K562 (cell line): Measurements from ENCODE around the gene MS4A2. TPM values are rescaled to one million over a fixed set of nuclear protein-coding genes. Genes with fewer than 3 reads are reported as not detected.

Experiments
- EP300 ChIP-seq: IDR thresholded peaks from 2 replicates; pipeline ENCODE4 v1.6.1; 2012; ENCODE audit warnings: low read length, improper control_type of control experiment
- NCOR1 ChIP-seq: fragments of 450-650 bp; IDR thresholded peaks from 2 replicates; pipeline ENCODE4 v1.6.1; 2016; ENCODE audit warnings: mild to moderate bottlenecking, moderate library complexity
- polyA plus RNA-seq, 8 experiments: library from polyadenylated mRNA; depleted of rRNA in 4 of 8; stranded (reverse) in 5 of 8; unstranded in 3 of 8; fragments of >200 nt; fragmentation: Nextera tagmentation in 2 of 8; fragmentation: Illumina TruSeq in 1 of 8; extraction: Ambion mirVana in 2 of 8; extraction: Trizol in 1 of 8; gene quantifications; 2 replicates each; pipeline versions ENCODE4 v1.2.1 to v1.2.3, GENCODE V29; 2011 to 2014; ENCODE audit warnings: inconsistent platforms in 1 of 8, missing spikeins in 1 of 8
- total RNA-seq, 7 experiments: library from RNA; depleted of rRNA in 6 of 7; stranded (reverse); fragments of >200 nt in 6 of 7; fragmentation: Illumina TruSeq in 2 of 7; extraction: Trizol in 2 of 7; gene quantifications; 2 replicates each; pipeline versions ENCODE4 v1.2.1 to v1.2.3, GENCODE V29; 2011 to 2021; ENCODE audit warnings: low replicate concordance in 1 of 7
- TF ChIP-seq, protein P1 (sequence below): fragments of 250-450 bp; sonication (Bioruptor Pico); IDR thresholded peaks from 2 replicates; pipeline ENCODE4 v1.4.0; 2020; ENCODE audit warnings: mild to moderate bottlenecking
- TF ChIP-seq, protein P2 (sequence below): fragments of 200-800 bp; sonication (Bioruptor generic); IDR thresholded peaks from 2 replicates; pipeline ENCODE4 v1.6.1; 2017; ENCODE audit warnings: missing genetic modification characterization, missing compliant biosample characterization
- TF ChIP-seq, protein P3 (sequence below): sonication (generic); IDR thresholded peaks from 2 replicates; pipeline ENCODE4 v1.6.1; 2016
- TF ChIP-seq, protein P4 (sequence below): sonication (generic); formaldehyde crosslinking; IDR thresholded peaks from 2 replicates; pipeline ENCODE4 v1.9.0; 2022; ENCODE audit warnings: mild to moderate bottlenecking, missing genetic modification reagents
- TF ChIP-seq, protein P5 (sequence below): sonication (generic); formaldehyde crosslinking; IDR thresholded peaks from 2 replicates; pipeline ENCODE4 v1.9.0; 2022; ENCODE audit warnings: mild to moderate bottlenecking, missing genetic modification reagents

Gene MS4A2
- total and polyA plus RNA-seq, 9 of the 15 experiments (the other 6 are each of a cell fraction or from before 2014, with no cell fraction given) = 0.06 to 5.7 (median 0.86) TPM

DNA sequence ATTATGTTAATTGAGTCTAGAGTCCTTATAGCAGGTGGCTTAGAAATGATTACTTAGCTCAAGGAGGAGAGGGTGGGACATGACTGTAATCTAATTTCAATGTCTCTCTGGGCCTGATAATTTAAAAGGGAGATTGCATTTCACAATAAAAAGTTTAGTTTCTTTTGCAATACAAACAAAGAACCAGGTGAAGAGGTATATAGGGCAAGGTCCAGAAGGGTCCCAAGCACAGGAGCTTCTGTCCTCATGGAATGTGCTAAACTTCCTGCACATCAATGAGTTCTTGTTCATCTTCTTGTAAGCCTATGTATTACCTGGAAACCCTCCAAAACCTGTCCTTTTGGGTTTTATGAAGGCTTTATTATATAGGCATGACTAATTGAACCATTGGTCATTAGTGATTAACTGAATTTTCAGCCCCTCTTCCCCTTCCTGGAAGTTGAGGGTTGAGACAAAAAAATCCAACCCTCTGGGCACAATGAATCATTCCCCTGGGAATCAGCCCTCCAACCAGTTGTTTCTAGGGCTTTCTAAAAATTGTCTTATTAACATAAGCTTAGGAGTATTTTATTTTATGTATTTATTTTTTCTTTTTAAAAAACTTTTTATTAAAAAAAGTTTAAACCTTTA, 37.6 kb downstream of the MS4A2 start (continued):
- TF ChIP-seq, protein P1, sequence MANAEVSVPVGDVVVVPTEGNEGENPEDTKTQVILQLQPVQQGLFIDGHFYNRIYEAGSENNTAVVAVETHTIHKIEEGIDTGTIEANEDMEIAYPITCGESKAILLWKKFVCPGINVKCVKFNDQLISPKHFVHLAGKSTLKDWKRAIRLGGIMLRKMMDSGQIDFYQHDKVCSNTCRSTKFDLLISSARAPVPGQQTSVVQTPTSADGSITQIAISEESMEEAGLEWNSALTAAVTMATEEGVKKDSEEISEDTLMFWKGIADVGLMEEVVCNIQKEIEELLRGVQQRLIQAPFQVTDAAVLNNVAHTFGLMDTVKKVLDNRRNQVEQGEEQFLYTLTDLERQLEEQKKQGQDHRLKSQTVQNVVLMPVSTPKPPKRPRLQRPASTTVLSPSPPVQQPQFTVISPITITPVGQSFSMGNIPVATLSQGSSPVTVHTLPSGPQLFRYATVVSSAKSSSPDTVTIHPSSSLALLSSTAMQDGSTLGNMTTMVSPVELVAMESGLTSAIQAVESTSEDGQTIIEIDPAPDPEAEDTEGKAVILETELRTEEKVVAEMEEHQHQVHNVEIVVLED (CRISPR knock-in tag) = no peak
- TF ChIP-seq, protein P2, sequence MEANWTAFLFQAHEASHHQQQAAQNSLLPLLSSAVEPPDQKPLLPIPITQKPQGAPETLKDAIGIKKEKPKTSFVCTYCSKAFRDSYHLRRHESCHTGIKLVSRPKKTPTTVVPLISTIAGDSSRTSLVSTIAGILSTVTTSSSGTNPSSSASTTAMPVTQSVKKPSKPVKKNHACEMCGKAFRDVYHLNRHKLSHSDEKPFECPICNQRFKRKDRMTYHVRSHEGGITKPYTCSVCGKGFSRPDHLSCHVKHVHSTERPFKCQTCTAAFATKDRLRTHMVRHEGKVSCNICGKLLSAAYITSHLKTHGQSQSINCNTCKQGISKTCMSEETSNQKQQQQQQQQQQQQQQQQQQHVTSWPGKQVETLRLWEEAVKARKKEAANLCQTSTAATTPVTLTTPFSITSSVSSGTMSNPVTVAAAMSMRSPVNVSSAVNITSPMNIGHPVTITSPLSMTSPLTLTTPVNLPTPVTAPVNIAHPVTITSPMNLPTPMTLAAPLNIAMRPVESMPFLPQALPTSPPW (CRISPR knock-in tag) = no peak
- TF ChIP-seq, protein P3, sequence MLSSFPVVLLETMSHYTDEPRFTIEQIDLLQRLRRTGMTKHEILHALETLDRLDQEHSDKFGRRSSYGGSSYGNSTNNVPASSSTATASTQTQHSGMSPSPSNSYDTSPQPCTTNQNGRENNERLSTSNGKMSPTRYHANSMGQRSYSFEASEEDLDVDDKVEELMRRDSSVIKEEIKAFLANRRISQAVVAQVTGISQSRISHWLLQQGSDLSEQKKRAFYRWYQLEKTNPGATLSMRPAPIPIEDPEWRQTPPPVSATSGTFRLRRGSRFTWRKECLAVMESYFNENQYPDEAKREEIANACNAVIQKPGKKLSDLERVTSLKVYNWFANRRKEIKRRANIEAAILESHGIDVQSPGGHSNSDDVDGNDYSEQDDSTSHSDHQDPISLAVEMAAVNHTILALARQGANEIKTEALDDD = no peak
- TF ChIP-seq, protein P4, sequence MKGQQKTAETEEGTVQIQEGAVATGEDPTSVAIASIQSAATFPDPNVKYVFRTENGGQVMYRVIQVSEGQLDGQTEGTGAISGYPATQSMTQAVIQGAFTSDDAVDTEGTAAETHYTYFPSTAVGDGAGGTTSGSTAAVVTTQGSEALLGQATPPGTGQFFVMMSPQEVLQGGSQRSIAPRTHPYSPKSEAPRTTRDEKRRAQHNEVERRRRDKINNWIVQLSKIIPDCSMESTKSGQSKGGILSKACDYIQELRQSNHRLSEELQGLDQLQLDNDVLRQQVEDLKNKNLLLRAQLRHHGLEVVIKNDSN (CRISPR knock-in tag) = no peak
- TF ChIP-seq EP300 = no peak
- TF ChIP-seq, protein P5, sequence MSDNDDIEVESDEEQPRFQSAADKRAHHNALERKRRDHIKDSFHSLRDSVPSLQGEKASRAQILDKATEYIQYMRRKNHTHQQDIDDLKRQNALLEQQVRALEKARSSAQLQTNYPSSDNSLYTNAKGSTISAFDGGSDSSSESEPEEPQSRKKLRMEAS (CRISPR knock-in tag) = no peak
- no peak for TF ChIP-seq NCOR1
